Upper lobe of left lung (tissue), 6 donors: ENCODE measurements around the gene SMG5. TPM values are rescaled to one million over a fixed set of nuclear protein-coding genes. Genes with fewer than 3 reads are reported as not detected.

Experiments used
- ATAC-seq, 2 donors: fragments of 200-7000 bp; cut with Tn5 transposase; one replicate each; pipeline ENCODE4 v1.9.1; 2022; ENCODE audit warnings: mild to moderate bottlenecking in 2 of 2, moderate library complexity in 2 of 2; ENCODE audit not compliant: low FRiP score in 2 of 2
- DNase-seq, 2 donors: peaks; one replicate each; pipeline ENCODE4 v3.0.0-alpha.2; 2019 to 2020
- H3K27ac ChIP-seq, 4 donors: fragments of 200-600 bp; sonication (generic); one replicate each; pipeline ENCODE4 v1.5.1; 2016 to 2019
- H3K27me3 ChIP-seq, 4 donors: fragments of 200-600 bp; sonication (generic); one replicate each; pipeline ENCODE4 v1.5.1; 2017 to 2019
- H3K36me3 ChIP-seq, 4 donors: fragments of 200-600 bp; sonication (generic); one replicate each; pipeline ENCODE4 v1.5.1; 2016 to 2019
- H3K4me1 ChIP-seq, 4 donors: fragments of 200-600 bp; sonication (generic); one replicate each; pipeline ENCODE4 v1.5.1; 2018 to 2019
- H3K4me3 ChIP-seq, 4 donors: fragments of 200-600 bp; sonication (generic); one replicate each; pipeline ENCODE4 v1.5.1; 2017 to 2019; ENCODE audit warnings: mild to moderate bottlenecking in 2 of 4, moderate library complexity in 1 of 4
- H3K9me3 ChIP-seq, 4 donors: fragments of 200-600 bp; sonication (generic); one replicate each; pipeline ENCODE4 v1.5.1; 2018 to 2019
- CTCF ChIP-seq, 6 experiments: fragments of 450-650 bp in 4 of 6; fragments of 200-600 bp in 2 of 6; sonication (generic) in 2 of 6; IDR thresholded peaks; one replicate each; pipeline ENCODE4 v1.5.1; 2016 to 2019; ENCODE audit warnings: antibody characterized with exemption in 6 of 6
- EP300 ChIP-seq, 4 donors: sonication (generic); formaldehyde crosslinking; IDR thresholded peaks; one replicate each; pipeline ENCODE4 v1.5.1; 2017; ENCODE audit warnings: antibody characterized with exemption in 4 of 4, control low read depth in 2 of 4
- POLR2A ChIP-seq, 4 donors: fragments of 450-650 bp; IDR thresholded peaks; one replicate each; pipeline ENCODE4 v1.5.1; 2016 to 2017; ENCODE audit warnings: antibody characterized with exemption in 4 of 4, mild to moderate bottlenecking in 2 of 4
- POLR2AphosphoS5 ChIP-seq, 2 donors: sonication (generic); formaldehyde crosslinking; IDR thresholded peaks; one replicate each; pipeline ENCODE4 v1.5.1; 2017; ENCODE audit warnings: antibody characterized with exemption in 2 of 2
- WGBS, 2 donors: methylation state at CpG; one replicate each; pipeline ENCODE4 v1.1.5; 2017 to 2018; 5-methylcytosine and 5-hydroxymethylcytosine counted together
- total RNA-seq, 6 donors: library from RNA; depleted of rRNA in 4 of 6; stranded (reverse); fragments of >200 nt in 4 of 6; gene quantifications; one replicate each; pipeline versions ENCODE4 v1.1.0 to v1.2.1, GENCODE V29; 2016 to 2021
- donor health status: DM: no; HTN: no; CAD: no; lungs with moderate emphysema.
- donor health status: DM: no; HTN: yes; CAD: no; lungs with severe emphysema.

SMG5 gene
- total RNA-seq, 6 donors from 2014 or later, result 52.3 to 136 (median 69.1) TPM

DNA sequence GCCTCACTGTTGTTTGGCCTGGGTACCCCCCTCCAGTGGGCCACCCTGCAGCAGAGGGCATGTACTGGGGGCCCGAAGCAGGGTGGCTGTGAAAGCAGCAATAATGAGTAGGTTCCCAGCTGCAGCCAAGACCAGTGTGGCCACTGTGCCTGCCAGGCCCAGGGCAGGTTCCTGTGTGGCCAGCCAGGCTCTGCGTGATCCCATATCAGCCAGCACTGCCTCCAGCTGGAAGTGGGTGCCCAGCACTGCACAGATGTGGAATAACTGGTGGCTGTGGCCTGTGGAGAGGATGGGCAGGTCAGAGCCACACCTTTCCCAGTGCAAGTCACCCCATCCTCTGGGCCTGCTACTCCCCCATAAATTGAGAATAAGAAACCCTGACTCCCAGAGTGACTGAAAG lies 38.5 kb downstream of the SMG5 start:
- Histone ChIP-seq H3K36me3 (peaks cover under 1 to 37% (median 19%) of the 10 kb centered on the region in 4 donors), H3K4me3 (no peak overlapping the region), H3K4me1 (peaks cover 13 to 35% (median 29%) of the 10 kb centered on the region in 4 donors), H3K9me3 (no peaks in the 10 kb centered on the region), H3K27me3 (peaks cover 0 to 8% (median 0%) of the 10 kb centered on the region in 4 donors), H3K27ac (no peak overlapping the region)
- no peak for TF ChIP-seq POLR2A (IDR thresholded peaks at IDR 0.05)
- TF ChIP-seq CTCF (IDR thresholded peaks at IDR 0.05), result no peak
- no peak for DNase-seq
- 100% methylated on average over 2 of the region's 2 CpGs; no CpG with 5 or more reads in 1 of the 2 donors for WGBS, 2 donors
- ATAC-seq, result no peak

- H3K27me3 ChIP-seq, result peaks cover 0 to 8% (median 0%) of the 10 kb centered on the region in 4 donors
- ATAC-seq (no peak), DNase-seq (no peak)
- 83 to 88% methylated on average over 5 to 10 of the region's 10 CpGs for WGBS, 2 donors
- no peak overlapping the region for H3K4me3 ChIP-seq
- H3K27ac ChIP-seq, result no peak overlapping the region
- H3K4me1 ChIP-seq, result peaks cover 13 to 30% (median 27%) of the 10 kb centered on the region in 4 donors
- H3K36me3 ChIP-seq, result peaks cover 13 to 46% (median 29%) of the 10 kb centered on the region in 4 donors
- no peak for TF ChIP-seq CTCF (IDR thresholded peaks at IDR 0.05)
- no peak for TF ChIP-seq POLR2AphosphoS5 (IDR thresholded peaks at IDR 0.05)
- no peak for TF ChIP-seq POLR2A (IDR thresholded peaks at IDR 0.05)
- no peaks in the 10 kb centered on the region for H3K9me3 ChIP-seq
Measured at GRCh38 chr1:156242738-156243137, 39.9 kb downstream of the SMG5 start.

GRCh38 chr1:156241926-156242325 lies 40.7 kb downstream of the SMG5 start, which contains the start of gene BGLAP:
TSS of gene BGLAP (plus strand) at chr1:156242184. CDS start at chr1:156242232, 48 bp downstream.
- 82 to 84% methylated on average over 6 to 14 of the region's 14 CpGs for WGBS, 2 donors
- Histone ChIP-seq H3K27me3 (peaks cover 0 to 8% (median 0%) of the 10 kb centered on the region in 4 donors), H3K36me3 (peaks cover 20 to 54% (median 33%) of the 10 kb centered on the region in 4 donors), H3K9me3 (no peaks in the 10 kb centered on the region), H3K4me3 (no peak within 1 kb of the TSS), H3K4me1 (peaks cover 9 to 22% (median 19%) of the 10 kb centered on the region in 4 donors), H3K27ac (no peak within 1 kb of the TSS)
- DNase-seq (no peak), ATAC-seq (no peak)
- TF ChIP-seq CTCF (IDR thresholded peaks at IDR 0.05) (no peak), EP300 (IDR thresholded peaks at IDR 0.05) (no peak), POLR2A (IDR thresholded peaks at IDR 0.05) (no peak), POLR2AphosphoS5 (IDR thresholded peaks at IDR 0.05) (no peak)

DNA sequence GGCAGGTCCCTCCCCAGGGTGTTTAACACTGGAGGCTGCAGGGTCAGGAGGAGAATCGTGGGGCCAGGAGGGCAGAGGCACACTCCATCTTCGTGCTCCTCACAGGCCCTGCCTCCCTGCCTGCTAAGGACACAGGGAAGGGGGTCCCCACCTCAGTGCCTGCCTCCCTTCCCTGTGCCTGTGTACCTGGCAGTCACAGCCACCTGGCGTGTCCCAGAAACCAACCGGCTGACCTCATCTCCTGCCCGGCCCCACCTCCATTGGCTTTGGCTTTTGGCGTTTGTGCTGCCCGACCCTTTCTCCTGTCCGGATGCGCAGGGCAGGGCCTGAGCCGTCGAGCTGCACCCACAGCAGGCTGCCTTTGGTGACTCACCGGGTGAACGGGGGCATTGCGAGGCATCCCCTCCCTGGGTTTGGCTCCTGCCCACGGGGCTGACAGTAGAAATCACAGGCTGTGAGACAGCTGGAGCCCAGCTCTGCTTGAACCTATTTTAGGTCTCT lies 41.3 kb downstream of the SMG5 start:
- DNase-seq, result no peak
- Histone ChIP-seq H3K27me3 (peaks cover 0 to 8% (median 0%) of the 10 kb centered on the region in 4 donors), H3K4me3 (no peak overlapping the region), H3K9me3 (no peaks in the 10 kb centered on the region), H3K4me1 (peaks cover 9 to 16% (median 15%) of the 10 kb centered on the region in 4 donors), H3K36me3 (peaks cover 25 to 60% (median 39%) of the 10 kb centered on the region in 4 donors), H3K27ac (no peak overlapping the region)
- no peak for ATAC-seq
- TF ChIP-seq POLR2AphosphoS5 (IDR thresholded peaks at IDR 0.05) (no peak), POLR2A (IDR thresholded peaks at IDR 0.05) (no peak), EP300 (IDR thresholded peaks at IDR 0.05) (no peak), CTCF (IDR thresholded peaks at IDR 0.05) (no peak)
- 59 to 69% methylated on average over 13 to 15 of the region's 15 CpGs for WGBS, 2 donors

- WGBS, 2 donors, result 89 to 94% methylated on average over 5 of the region's 5 CpGs
- H3K4me1 ChIP-seq, result no peaks in the 10 kb centered on the region
- H3K36me3 ChIP-seq, result peaks cover 43 to 80% (median 64%) of the 10 kb centered on the region in 4 donors
Measured at GRCh38 chr1:156238248-156238647, 44.4 kb downstream of the SMG5 start.

More at GRCh38 chr1:156238248-156238647, 44.4 kb downstream of the SMG5 start:
- Histone ChIP-seq H3K27ac (no peak overlapping the region), H3K4me3 (no peak overlapping the region), H3K9me3 (no peaks in the 10 kb centered on the region), H3K27me3 (no peaks in the 10 kb centered on the region)
- TF ChIP-seq POLR2AphosphoS5 (IDR thresholded peaks at IDR 0.05) (no peak), CTCF (IDR thresholded peaks at IDR 0.05) (no peak), POLR2A (IDR thresholded peaks at IDR 0.05) (no peak), EP300 (IDR thresholded peaks at IDR 0.05) (no peak)
- no peak for DNase-seq
- no peak for ATAC-seq
